Astrocyte (in vitro differentiated cells and primary cell): ENCODE results near the gene DHRS3. TPM values are rescaled to one million over a fixed set of nuclear protein-coding genes. Genes with fewer than 3 reads are reported as not detected.

Experiments
- DNase-seq: peaks from one replicate; pipeline ENCODE4 v3.0.0-alpha.2; 2010; ENCODE audit warnings: low read depth
- FAIRE-seq: peaks from 2 replicates; lab custom pipeline; 2011; peaks lifted over from hg19 to GRCh38; lab: Jason Lieb, UNC
- H2AFZ ChIP-seq: 2 replicates; pipeline ENCODE4 v1.6.0; 2012; ENCODE audit warnings: low read depth, low read length, inconsistent platforms
- H3K27ac ChIP-seq: 2 replicates; pipeline ENCODE4 v1.5.1; 2011; ENCODE audit warnings: low read depth, low read length, inconsistent platforms
- H3K27me3 ChIP-seq: 2 replicates; pipeline ENCODE4 v1.6.0; 2011; ENCODE audit warnings: low read length, inconsistent platforms; ENCODE audit not compliant: insufficient read depth
- H3K36me3 ChIP-seq: 2 replicates; pipeline ENCODE4 v1.5.1; 2011; ENCODE audit warnings: low read length, inconsistent platforms; ENCODE audit not compliant: insufficient read depth
- H3K4me1 ChIP-seq: 2 replicates; pipeline ENCODE4 v1.5.1; 2011; ENCODE audit warnings: low read length, inconsistent platforms; ENCODE audit not compliant: insufficient read depth
- H3K4me2 ChIP-seq: 2 replicates; pipeline ENCODE4 v1.6.0; 2012; ENCODE audit warnings: low read length, inconsistent platforms
- H3K4me3 ChIP-seq: 2 replicates; pipeline ENCODE4 v1.5.1; 2011; ENCODE audit warnings: low read depth, mild to moderate bottlenecking, low read length, inconsistent platforms; ENCODE audit not compliant: insufficient read depth
- H3K79me2 ChIP-seq: 2 replicates; pipeline ENCODE4 v1.6.0; 2012; ENCODE audit warnings: mild to moderate bottlenecking, low read length, inconsistent platforms; ENCODE audit not compliant: insufficient read depth
- H3K9ac ChIP-seq: 2 replicates; pipeline ENCODE4 v1.6.0; 2012; ENCODE audit warnings: mild to moderate bottlenecking, low read length, inconsistent platforms
- H3K9me3 ChIP-seq: 2 replicates; pipeline ENCODE4 v1.5.1; 2012; ENCODE audit warnings: low read depth, mild to moderate bottlenecking, low read length, inconsistent platforms; ENCODE audit not compliant: insufficient read depth
- H4K20me1 ChIP-seq: 2 replicates; pipeline ENCODE4 v1.6.0; 2012; ENCODE audit warnings: low read length, inconsistent platforms; ENCODE audit not compliant: insufficient read depth
- H3K27ac Mint-ChIP-seq: one replicate; pipeline ENCODE4 v1.8.0; 2021; ENCODE audit warnings: mild to moderate bottlenecking, mixed read lengths; ENCODE audit not compliant: unreplicated experiment
- H3K27me3 Mint-ChIP-seq: one replicate; pipeline ENCODE4 v1.8.0; 2021; ENCODE audit warnings: low read depth, mixed read lengths; ENCODE audit not compliant: unreplicated experiment
- H3K36me3 Mint-ChIP-seq: one replicate; pipeline ENCODE4 v1.8.0; 2021; ENCODE audit warnings: low read depth, mixed read lengths; ENCODE audit not compliant: unreplicated experiment
- H3K4me1 Mint-ChIP-seq: one replicate; pipeline ENCODE4 v1.8.0; 2021; ENCODE audit warnings: low read depth, mixed read lengths; ENCODE audit not compliant: unreplicated experiment
- H3K4me3 Mint-ChIP-seq: one replicate; pipeline ENCODE4 v1.8.0; 2021; ENCODE audit warnings: mild to moderate bottlenecking, moderate library complexity, mixed read lengths; ENCODE audit not compliant: unreplicated experiment
- H3K9me3 Mint-ChIP-seq: one replicate; pipeline ENCODE4 v1.8.0; 2021; ENCODE audit warnings: mild to moderate bottlenecking, mixed read lengths; ENCODE audit not compliant: unreplicated experiment
- CTCF ChIP-seq: IDR thresholded peaks from 2 replicates; pipeline ENCODE4 v1.5.1; 2011; ENCODE audit warnings: low read depth, mild to moderate bottlenecking, inconsistent platforms, low read length, moderate library complexity; ENCODE audit not compliant: insufficient read depth
- EZH2 ChIP-seq: IDR thresholded peaks from 2 replicates; pipeline ENCODE4 v1.6.1; 2012; ENCODE audit warnings: mild to moderate bottlenecking, low read length, inconsistent platforms; ENCODE audit not compliant: insufficient read depth
- total RNA-seq: library from RNA; stranded (reverse); gene quantifications from 2 replicates; pipeline ENCODE4 v1.2.1, GENCODE V29; 2021

Gene DHRS3
- total RNA-seq, 1 donor from 2014 or later: 3.4 TPM

GRCh38 chr1:12629985-12630760 lies 12.2 kb upstream of the DHRS3 start:
- Histone ChIP-seq H4K20me1 (no peaks in the 10 kb centered on the region), H3K4me2 (no peak overlapping the region), H3K4me3 (no peak overlapping the region), H3K4me1 (no peaks in the 10 kb centered on the region), H3K79me2 (no peaks in the 10 kb centered on the region), H3K9ac (no peak overlapping the region), H3K27ac (no peak overlapping the region), H3K27me3 (peaks cover 3% of the 10 kb centered on the region), H3K9me3 (no peaks in the 10 kb centered on the region), H3K36me3 (no peaks in the 10 kb centered on the region), H2AFZ (no peak overlapping the region)
- Mint-ChIP-seq H3K9me3 (peaks cover 3% of the 10 kb centered on the region), H3K27me3 (peaks cover 4% of the 10 kb centered on the region), H3K36me3 (peaks cover under 1% of the 10 kb centered on the region), H3K4me3 (no peak overlapping the region), H3K27ac (no peak overlapping the region), H3K4me1 (no peaks in the 10 kb centered on the region)
- DNase-seq (no peak), FAIRE-seq (no peak)
- TF ChIP-seq EZH2 (no peak), CTCF (no peak)

DNA sequence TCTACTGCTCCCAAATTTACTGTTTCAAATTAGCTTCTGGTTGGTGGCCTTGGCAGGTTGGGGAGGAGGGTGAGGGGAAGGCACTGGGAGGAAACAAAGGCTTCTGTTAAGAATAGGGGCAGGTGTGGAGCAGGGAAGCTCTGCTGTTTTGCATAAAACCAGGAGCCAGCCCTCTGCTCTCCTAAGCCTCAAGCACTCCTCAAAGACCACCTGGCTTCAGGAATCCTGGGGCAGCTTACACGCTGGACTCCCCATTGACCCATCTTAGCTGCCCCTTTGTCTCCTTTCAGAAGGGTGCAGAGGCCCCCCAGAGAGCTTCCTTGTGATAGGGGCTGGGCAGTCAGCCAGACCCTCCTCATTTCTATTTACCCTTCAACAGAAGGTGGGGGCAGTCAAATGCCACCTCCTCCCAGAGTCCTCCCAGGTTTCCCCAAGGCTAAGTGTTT lies 11.5 kb upstream of the DHRS3 start:
- no peak overlapping the region for H3K9ac ChIP-seq
- FAIRE-seq (no peak), DNase-seq (no peak)
- H3K4me1 Mint-ChIP-seq: no peaks in the 10 kb centered on the region
- no peak overlapping the region for H2AFZ ChIP-seq
- H4K20me1 ChIP-seq: no peaks in the 10 kb centered on the region
- H3K36me3 Mint-ChIP-seq: no peaks in the 10 kb centered on the region
- H3K4me3 ChIP-seq: no peak overlapping the region
- no peak overlapping the region for H3K4me3 Mint-ChIP-seq
- H3K79me2 ChIP-seq: no peaks in the 10 kb centered on the region
- no peaks in the 10 kb centered on the region for H3K9me3 ChIP-seq
- peaks cover 5% of the 10 kb centered on the region for H3K27me3 Mint-ChIP-seq
- no peak overlapping the region for H3K27ac Mint-ChIP-seq
- no peaks in the 10 kb centered on the region for H3K4me1 ChIP-seq
- H3K27me3 ChIP-seq: peaks cover 3% of the 10 kb centered on the region
- no peak overlapping the region for H3K27ac ChIP-seq
- TF ChIP-seq CTCF (no peak), EZH2 (no peak)
- no peak overlapping the region for H3K4me2 ChIP-seq
- H3K36me3 ChIP-seq: no peaks in the 10 kb centered on the region
- peaks cover 2% of the 10 kb centered on the region for H3K9me3 Mint-ChIP-seq

GRCh38 chr1:12627296-12627695 lies 9.3 kb upstream of the DHRS3 start:
- Mint-ChIP-seq H3K27ac (no peak overlapping the region), H3K27me3 (peaks cover 22% of the 10 kb centered on the region), H3K4me1 (no peaks in the 10 kb centered on the region), H3K36me3 (no peaks in the 10 kb centered on the region), H3K4me3 (no peak overlapping the region), H3K9me3 (peaks cover 2% of the 10 kb centered on the region)
- no peaks in the 10 kb centered on the region for H3K4me1 ChIP-seq
- TF ChIP-seq CTCF: no peak
- no peak overlapping the region for H3K4me3 ChIP-seq
- H2AFZ ChIP-seq: no peak overlapping the region
- no peak overlapping the region for H3K9ac ChIP-seq
- no peak overlapping the region for H3K27ac ChIP-seq
- H3K27me3 ChIP-seq: peaks cover 4% of the 10 kb centered on the region
- H3K4me2 ChIP-seq: no peak overlapping the region
- H3K9me3 ChIP-seq: no peaks in the 10 kb centered on the region
- H3K36me3 ChIP-seq: no peaks in the 10 kb centered on the region
- FAIRE-seq: no peak
- no peaks in the 10 kb centered on the region for H3K79me2 ChIP-seq
- no peak for DNase-seq
- no peaks in the 10 kb centered on the region for H4K20me1 ChIP-seq
